SK-N-SH (cell line): ENCODE data around the gene PRM3. TPM values are rescaled to one million over a fixed set of nuclear protein-coding genes. Genes with fewer than 3 reads are reported as not detected.

Experiments used
- CTCF ChIA-PET: fragments of 300-600, 350-600 bp; formaldehyde crosslinking; extraction: SDS; loops from one replicate; lab custom pipeline; 2021; lab: Yijun Ruan, JAX
- POLR2A ChIA-PET: fragments of 350-600 bp; sonication (Branson Sonifier 250); formaldehyde crosslinking; extraction: SDS; loops from one replicate; lab custom pipeline; 2020; ENCODE audit warnings: antibody characterized with exemption, inconsistent platforms; lab: Yijun Ruan, JAX
- DNase-seq: peaks from one replicate; pipeline ENCODE4 v3.0.0; 2012
- H2AFZ ChIP-seq: fragments of 200-600 bp; sonication (generic); 2 replicates; pipeline ENCODE4 v1.8.1; 2016; ENCODE audit warnings: antibody characterized with exemption, mild to moderate bottlenecking, low read depth
- H3F3A ChIP-seq: fragments of 200-600 bp; sonication (generic); replicated peaks from 2 replicates; pipeline ENCODE3; 2016; ENCODE audit warnings: antibody characterized with exemption, mild to moderate bottlenecking; ENCODE audit not compliant: insufficient read depth
- H3K27ac ChIP-seq, 2 experiments: fragments of 200-500 bp in 1 of 2; fragments of 200-600 bp in 1 of 2; sonication (Bioruptor generic) in 1 of 2; sonication (generic), shearing (Covaris generic) in 1 of 2; 2 replicates each; pipeline versions ENCODE4 v1.5.1 to v1.6.1; 2014 to 2016; ENCODE audit warnings: low read depth in 2 of 2, inconsistent platforms in 1 of 2, low read length in 1 of 2, mild to moderate bottlenecking in 1 of 2, mixed read lengths in 1 of 2
- H3K27me3 ChIP-seq: fragments of 200-600 bp; sonication (generic), shearing (Covaris generic); 2 replicates; pipeline ENCODE4 v1.6.1; 2016; ENCODE audit warnings: mixed run types; ENCODE audit not compliant: insufficient read depth
- H3K36me3 ChIP-seq, 2 experiments: fragments of 200-500 bp in 1 of 2; fragments of 200-600 bp in 1 of 2; sonication (Bioruptor generic) in 1 of 2; sonication (generic) in 1 of 2; replicated peaks in 1 of 2; 2 replicates each; pipeline versions ENCODE3 to v1.5.1; 2014 to 2016; ENCODE audit warnings: low read length in 1 of 2, mild to moderate bottlenecking in 1 of 2; ENCODE audit not compliant: insufficient read depth in 2 of 2, control insufficient read depth in 1 of 2
- H3K4me1 ChIP-seq, 2 experiments: fragments of 200-500 bp in 1 of 2; fragments of 200-600 bp in 1 of 2; sonication (Bioruptor generic) in 1 of 2; sonication (generic), shearing (Covaris generic) in 1 of 2; 2 replicates each; pipeline versions ENCODE4 v1.5.1 to v1.6.1; 2014 to 2016; ENCODE audit warnings: low read depth in 1 of 2, low read length in 1 of 2, mixed run types in 1 of 2; ENCODE audit not compliant: insufficient read depth in 2 of 2, control insufficient read depth in 1 of 2
- H3K4me2 ChIP-seq: fragments of 200-600 bp; sonication (generic), shearing (Covaris generic); 2 replicates; pipeline ENCODE4 v1.6.1; 2017; ENCODE audit warnings: mixed run types
- H3K4me3 ChIP-seq, 2 experiments: fragments of 200-500 bp in 1 of 2; fragments of 200-600 bp in 1 of 2; sonication (Bioruptor generic) in 1 of 2; sonication (generic), shearing (Covaris generic) in 1 of 2; 2 replicates each; pipeline versions ENCODE4 v1.5.1 to v1.8.1; 2014 to 2016; ENCODE audit warnings: low read depth in 2 of 2, inconsistent platforms in 1 of 2, low read length in 1 of 2, mild to moderate bottlenecking in 1 of 2, mixed read lengths in 1 of 2, moderate library complexity in 1 of 2
- H3K79me2 ChIP-seq: fragments of 200-600 bp; sonication (generic); 2 replicates; pipeline ENCODE4 v1.8.1; 2017; ENCODE audit warnings: mild to moderate bottlenecking; ENCODE audit not compliant: insufficient read depth
- H3K9ac ChIP-seq: fragments of 200-600 bp; sonication (generic); 2 replicates; pipeline ENCODE4 v1.6.1; 2017; ENCODE audit warnings: mixed run types
- H3K9me2 ChIP-seq: fragments of 200-600 bp; sonication (generic); 2 replicates; pipeline ENCODE4 v1.6.1; 2017; ENCODE audit warnings: mixed run types
- H3K9me3 ChIP-seq: fragments of 200-600 bp; sonication (generic); 2 replicates; pipeline ENCODE4 v1.6.1; 2017; ENCODE audit warnings: mixed run types, mild to moderate bottlenecking, moderate library complexity
- H4K20me1 ChIP-seq: fragments of 200-600 bp; sonication (generic); 2 replicates; pipeline ENCODE4 v1.6.1; 2017; ENCODE audit warnings: mild to moderate bottlenecking, mixed run types; ENCODE audit not compliant: insufficient read depth
- CTCF ChIP-seq: fragments of 200-600 bp; sonication (generic); IDR thresholded peaks from 2 replicates; pipeline ENCODE4 v1.6.1; 2017; ENCODE audit warnings: antibody characterized with exemption, mild to moderate bottlenecking, moderate library complexity
- EP300 ChIP-seq, 2 experiments: IDR thresholded peaks; 2 replicates each; pipeline versions ENCODE4 v1.4.0 to v1.6.1; 2012; ENCODE audit warnings: borderline replicate concordance in 1 of 2, low read depth in 1 of 2, low read length in 1 of 2
- FOXM1 ChIP-seq: IDR thresholded peaks from 2 replicates; pipeline ENCODE4 v1.4.0; 2012; ENCODE audit warnings: low read depth, mild to moderate bottlenecking
- GABPA ChIP-seq: IDR thresholded peaks from 2 replicates; pipeline ENCODE4 v1.4.0; 2012; ENCODE audit warnings: low read depth, mild to moderate bottlenecking
- GATA2 ChIP-seq: sonication (generic); formaldehyde crosslinking; IDR thresholded peaks from 2 replicates; pipeline ENCODE4 v1.5.0; 2020; ENCODE audit warnings: mild to moderate bottlenecking, missing genetic modification reagents
- JUND ChIP-seq: IDR thresholded peaks from 2 replicates; pipeline ENCODE4 v1.4.0; 2012
- NFIC ChIP-seq: IDR thresholded peaks from 2 replicates; pipeline ENCODE4 v1.4.0; 2012; ENCODE audit warnings: borderline replicate concordance
- PBX3 ChIP-seq: IDR thresholded peaks from 2 replicates; pipeline ENCODE4; 2012
- POLR2AphosphoS5 ChIP-seq: IDR thresholded peaks from 2 replicates; pipeline ENCODE4 v1.6.1; 2012; ENCODE audit warnings: low read depth, low read length
- TEAD4 ChIP-seq: IDR thresholded peaks from 2 replicates; pipeline ENCODE4 v1.4.0; 2012; ENCODE audit warnings: mild to moderate bottlenecking, borderline replicate concordance; ENCODE audit not compliant: insufficient read depth
- WGBS: methylation state at CpG from one replicate; pipeline ENCODE4 v1.1.6; 2017; ENCODE audit warnings: low lambda C conversion rate; 5-methylcytosine and 5-hydroxymethylcytosine counted together
- polyA plus RNA-seq, 3 experiments: library from polyadenylated mRNA; depleted of rRNA; stranded (reverse); fragments of >200 nt; gene quantifications; 2 replicates each; pipeline ENCODE4 v1.2.3, GENCODE V29; 2012
- TF ChIP-seq, protein P1 (sequence below): IDR thresholded peaks from 2 replicates; pipeline ENCODE4 v1.6.1; 2012; ENCODE audit warnings: mild to moderate bottlenecking, low read depth, low read length, moderate library complexity

Gene PRM3
- polyA plus RNA-seq, 1 of the 3 experiments (the other 2 are of a cell fraction), result not detected

GRCh38 chr16:11231367-11231970 is 42.0 kb downstream of the PRM3 start:
- CTCF ChIA-PET, result interaction anchor here (0.7 to 2.4 kb wide), 6 partner anchors 14 to 268 kb away, joined by 3 to 7 read pairs (median 3); partner anchors contain the start of gene SOCS1
- DNase-seq, result no peak

More at GRCh38 chr16:11231367-11231970, 42.0 kb downstream of the PRM3 start:
- Histone ChIP-seq H3K4me2 (no peak overlapping the region), H4K20me1 (no peaks in the 10 kb centered on the region), H3K4me1 (peaks cover 0 to 4% of the 10 kb centered on the region in 2 experiments; a peak in 1 of 4 replicates), H2AFZ (no peak overlapping the region), H3K9ac (no peak overlapping the region), H3K9me2 (no peaks in the 10 kb centered on the region), H3K27ac (no peak overlapping the region), H3K36me3 (no peaks in the 10 kb centered on the region), H3K79me2 (no peaks in the 10 kb centered on the region), H3K27me3 (no peaks in the 10 kb centered on the region), H3K4me3 (no peak overlapping the region), H3K9me3 (no peaks in the 10 kb centered on the region), H3F3A (no peaks in the 10 kb centered on the region)
- POLR2A ChIA-PET, result no interaction called here
- no peak for TF ChIP-seq PBX3
- TF ChIP-seq TEAD4, result no peak
- TF ChIP-seq GATA2 (CRISPR knock-in tag), result no peak
- TF ChIP-seq POLR2AphosphoS5, result no peak
- TF ChIP-seq JUND, result no peak
- TF ChIP-seq, protein P1, sequence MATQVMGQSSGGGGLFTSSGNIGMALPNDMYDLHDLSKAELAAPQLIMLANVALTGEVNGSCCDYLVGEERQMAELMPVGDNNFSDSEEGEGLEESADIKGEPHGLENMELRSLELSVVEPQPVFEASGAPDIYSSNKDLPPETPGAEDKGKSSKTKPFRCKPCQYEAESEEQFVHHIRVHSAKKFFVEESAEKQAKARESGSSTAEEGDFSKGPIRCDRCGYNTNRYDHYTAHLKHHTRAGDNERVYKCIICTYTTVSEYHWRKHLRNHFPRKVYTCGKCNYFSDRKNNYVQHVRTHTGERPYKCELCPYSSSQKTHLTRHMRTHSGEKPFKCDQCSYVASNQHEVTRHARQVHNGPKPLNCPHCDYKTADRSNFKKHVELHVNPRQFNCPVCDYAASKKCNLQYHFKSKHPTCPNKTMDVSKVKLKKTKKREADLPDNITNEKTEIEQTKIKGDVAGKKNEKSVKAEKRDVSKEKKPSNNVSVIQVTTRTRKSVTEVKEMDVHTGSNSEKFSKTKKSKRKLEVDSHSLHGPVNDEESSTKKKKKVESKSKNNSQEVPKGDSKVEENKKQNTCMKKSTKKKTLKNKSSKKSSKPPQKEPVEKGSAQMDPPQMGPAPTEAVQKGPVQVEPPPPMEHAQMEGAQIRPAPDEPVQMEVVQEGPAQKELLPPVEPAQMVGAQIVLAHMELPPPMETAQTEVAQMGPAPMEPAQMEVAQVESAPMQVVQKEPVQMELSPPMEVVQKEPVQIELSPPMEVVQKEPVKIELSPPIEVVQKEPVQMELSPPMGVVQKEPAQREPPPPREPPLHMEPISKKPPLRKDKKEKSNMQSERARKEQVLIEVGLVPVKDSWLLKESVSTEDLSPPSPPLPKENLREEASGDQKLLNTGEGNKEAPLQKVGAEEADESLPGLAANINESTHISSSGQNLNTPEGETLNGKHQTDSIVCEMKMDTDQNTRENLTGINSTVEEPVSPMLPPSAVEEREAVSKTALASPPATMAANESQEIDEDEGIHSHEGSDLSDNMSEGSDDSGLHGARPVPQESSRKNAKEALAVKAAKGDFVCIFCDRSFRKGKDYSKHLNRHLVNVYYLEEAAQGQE, result no peak
- no peak for TF ChIP-seq NFIC
- TF ChIP-seq GABPA, result no peak
- no peak for TF ChIP-seq EP300 (IDR thresholded peaks at IDR 0.05; ENCODE audit: borderline replicate concordance in 1 of 2, low read depth in 1 of 2, low read length in 1 of 2)
- TF ChIP-seq CTCF, result no peak
- TF ChIP-seq FOXM1, result no peak
- 85% methylated on average over 10 of the region's 10 CpGs for WGBS
